Diencephalon (tissue), 1 donor: ENCODE measurements around the gene SMCR8. TPM values are rescaled to one million over a fixed set of nuclear protein-coding genes. Genes with fewer than 3 reads are reported as not detected.

ENCODE experiments used
- total RNA-seq: library from RNA; depleted of rRNA; stranded (reverse); fragments of >200 nt; gene quantifications from one replicate; pipeline ENCODE4 v1.2.3, GENCODE V29; 2014

Gene SMCR8
- 14.5 TPM for total RNA-seq

GRCh38 chr17:18314731-18315561 is at the start of gene SMCR8, which contains the start of gene TOP3A:
Gene SMCR8, plus strand, starts transcription at chr17:18315293. Its CDS starts 497 bp downstream, at chr17:18315790.
Gene TOP3A, minus strand, starts transcription at chr17:18314994. Its CDS starts 216 bp downstream, at chr17:18314778.

GRCh38 chr17:18363101-18364049 is 48.3 kb downstream of the SMCR8 start, which contains the start of gene SHMT1:
Gene SHMT1, minus strand, starts transcription at chr17:18363550. Its CDS starts 7,569 bp downstream, at chr17:18355981.

Other genes with a start within 250 kb of the SMCR8 start
- 18.5 TPM for gene DRG2, start 227.3 kb upstream of the SMCR8 start, total RNA-seq
- 2.5 TPM for gene MYO15A, start 206.5 kb upstream of the SMCR8 start, total RNA-seq
- gene ALKBH5, start 131.5 kb upstream of the SMCR8 start, total RNA-seq, result 84.2 TPM
- 46.4 TPM for gene LLGL1, start 89.7 kb upstream of the SMCR8 start, total RNA-seq
- 63.9 TPM for gene FLII, start 56.6 kb upstream of the SMCR8 start, total RNA-seq
- 21.7 TPM for gene MIEF2, start 54.6 kb upstream of the SMCR8 start, total RNA-seq
- gene TOP3A, start 299 bp upstream of the SMCR8 start, total RNA-seq, result 32.5 TPM
- gene SHMT1, start 48.3 kb downstream of the SMCR8 start, total RNA-seq, result 5.5 TPM
- gene EVPLL, start 62.5 kb downstream of the SMCR8 start, total RNA-seq, result 0.69 TPM
- gene LGALS9C, start 161.5 kb downstream of the SMCR8 start, total RNA-seq, result not detected